Measurements from ENCODE around the gene SENP8.

DNA sequence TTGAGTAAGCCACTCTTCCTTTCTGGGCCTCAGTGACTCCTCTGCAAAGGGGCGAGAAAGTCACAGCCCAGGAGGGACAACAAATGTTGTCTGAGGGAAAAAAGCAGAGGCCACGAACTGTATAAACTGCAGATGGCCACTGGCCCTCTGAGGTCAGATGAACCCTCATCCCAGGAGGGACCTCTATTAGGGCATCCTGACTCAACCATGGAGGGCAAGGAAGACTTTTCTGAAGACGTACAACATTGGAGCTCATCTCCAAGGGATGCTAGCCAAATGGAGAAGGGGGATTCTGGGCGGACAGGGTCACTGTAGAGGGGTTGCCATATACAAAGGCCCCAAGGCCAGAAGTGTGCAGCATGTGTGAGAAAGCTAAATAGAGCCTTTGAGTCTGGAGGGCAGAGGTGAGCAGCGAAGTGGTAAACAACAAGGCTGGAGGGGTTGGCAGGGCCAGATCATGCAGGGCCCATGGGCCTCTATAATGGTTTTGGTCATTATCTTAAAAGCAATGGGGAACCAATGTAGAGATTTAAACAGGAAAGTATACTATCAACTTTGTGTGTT, 62.6 kb downstream of the SENP8 start:
- TF ChIP-seq EGR1 (IDR thresholded peaks at IDR 0.05; ENCODE audit: low read depth in 2 of 2), result no peak
- no peak for TF ChIP-seq JUND (IDR thresholded peaks at IDR 0.05)
- TF ChIP-seq RAD21 (IDR thresholded peaks at IDR 0.05), result no peak
- TF ChIP-seq HNF4A (conservative IDR thresholded peaks at IDR 0.05), result no peak
- TF ChIP-seq CTCF (IDR thresholded peaks at IDR 0.05; ENCODE audit: low read depth, low read length, missing input control), result no peak
- TF ChIP-seq, protein P1, sequence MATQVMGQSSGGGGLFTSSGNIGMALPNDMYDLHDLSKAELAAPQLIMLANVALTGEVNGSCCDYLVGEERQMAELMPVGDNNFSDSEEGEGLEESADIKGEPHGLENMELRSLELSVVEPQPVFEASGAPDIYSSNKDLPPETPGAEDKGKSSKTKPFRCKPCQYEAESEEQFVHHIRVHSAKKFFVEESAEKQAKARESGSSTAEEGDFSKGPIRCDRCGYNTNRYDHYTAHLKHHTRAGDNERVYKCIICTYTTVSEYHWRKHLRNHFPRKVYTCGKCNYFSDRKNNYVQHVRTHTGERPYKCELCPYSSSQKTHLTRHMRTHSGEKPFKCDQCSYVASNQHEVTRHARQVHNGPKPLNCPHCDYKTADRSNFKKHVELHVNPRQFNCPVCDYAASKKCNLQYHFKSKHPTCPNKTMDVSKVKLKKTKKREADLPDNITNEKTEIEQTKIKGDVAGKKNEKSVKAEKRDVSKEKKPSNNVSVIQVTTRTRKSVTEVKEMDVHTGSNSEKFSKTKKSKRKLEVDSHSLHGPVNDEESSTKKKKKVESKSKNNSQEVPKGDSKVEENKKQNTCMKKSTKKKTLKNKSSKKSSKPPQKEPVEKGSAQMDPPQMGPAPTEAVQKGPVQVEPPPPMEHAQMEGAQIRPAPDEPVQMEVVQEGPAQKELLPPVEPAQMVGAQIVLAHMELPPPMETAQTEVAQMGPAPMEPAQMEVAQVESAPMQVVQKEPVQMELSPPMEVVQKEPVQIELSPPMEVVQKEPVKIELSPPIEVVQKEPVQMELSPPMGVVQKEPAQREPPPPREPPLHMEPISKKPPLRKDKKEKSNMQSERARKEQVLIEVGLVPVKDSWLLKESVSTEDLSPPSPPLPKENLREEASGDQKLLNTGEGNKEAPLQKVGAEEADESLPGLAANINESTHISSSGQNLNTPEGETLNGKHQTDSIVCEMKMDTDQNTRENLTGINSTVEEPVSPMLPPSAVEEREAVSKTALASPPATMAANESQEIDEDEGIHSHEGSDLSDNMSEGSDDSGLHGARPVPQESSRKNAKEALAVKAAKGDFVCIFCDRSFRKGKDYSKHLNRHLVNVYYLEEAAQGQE (IDR thresholded peaks at IDR 0.05), result no peak
- no peak for TF ChIP-seq TAF1 (conservative IDR thresholded peaks at IDR 0.05)
- TF ChIP-seq, protein P2, sequence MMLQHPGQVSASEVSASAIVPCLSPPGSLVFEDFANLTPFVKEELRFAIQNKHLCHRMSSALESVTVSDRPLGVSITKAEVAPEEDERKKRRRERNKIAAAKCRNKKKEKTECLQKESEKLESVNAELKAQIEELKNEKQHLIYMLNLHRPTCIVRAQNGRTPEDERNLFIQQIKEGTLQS (IDR thresholded peaks at IDR 0.05), result no peak
- TF ChIP-seq GABPA (IDR thresholded peaks at IDR 0.05 in 1 of 2, conservative IDR thresholded peaks at IDR 0.05 in 1 of 2), result no peak
- TF ChIP-seq YY1 (IDR thresholded peaks at IDR 0.05), result no peak
- TF ChIP-seq, protein P3, sequence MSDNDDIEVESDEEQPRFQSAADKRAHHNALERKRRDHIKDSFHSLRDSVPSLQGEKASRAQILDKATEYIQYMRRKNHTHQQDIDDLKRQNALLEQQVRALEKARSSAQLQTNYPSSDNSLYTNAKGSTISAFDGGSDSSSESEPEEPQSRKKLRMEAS (IDR thresholded peaks at IDR 0.05), result no peak
